OCI-LY1 (cell line): Measurements from ENCODE around the gene CLIC1.

Experiments used
- H2AFZ ChIP-seq: fragments of 200-600 bp; sonication (generic), shearing (Covaris generic); 2 replicates; pipeline ENCODE4 v1.6.0; 2014; ENCODE audit warnings: antibody characterized with exemption, mild to moderate bottlenecking, low read length
- H3F3A ChIP-seq: fragments of 200-600 bp; sonication (generic), shearing (Covaris generic); 2 replicates; pipeline ENCODE4 v1.6.0; 2014; ENCODE audit warnings: mild to moderate bottlenecking, antibody characterized with exemption, low read length, moderate library complexity; ENCODE audit not compliant: insufficient read depth
- H3K27ac ChIP-seq: fragments of 200-600 bp; sonication (generic); 2 replicates; pipeline ENCODE4 v1.5.1; 2014; ENCODE audit warnings: low read length, mixed run types, mild to moderate bottlenecking, low read depth; ENCODE audit not compliant: poor library complexity, severe bottlenecking
- H3K27me3 ChIP-seq: fragments of 200-600 bp; sonication (generic); 2 replicates; pipeline ENCODE4 v1.6.0; 2014; ENCODE audit warnings: antibody characterized with exemption, mild to moderate bottlenecking, low read length, moderate library complexity; ENCODE audit not compliant: insufficient read depth
- H3K36me3 ChIP-seq: fragments of 200-600 bp; sonication (generic); 2 replicates; pipeline ENCODE4 v1.6.1; 2014; ENCODE audit warnings: mild to moderate bottlenecking, antibody characterized with exemption, low read length, moderate library complexity, mixed read lengths; ENCODE audit not compliant: insufficient read depth
- H3K4me1 ChIP-seq: fragments of 200-600 bp; sonication (generic); 2 replicates; pipeline ENCODE4 v1.5.1; 2014; ENCODE audit warnings: mild to moderate bottlenecking, low read length, moderate library complexity; ENCODE audit not compliant: insufficient read depth, severe bottlenecking
- H3K4me2 ChIP-seq: fragments of 200-600 bp; sonication (generic), shearing (Covaris generic); 2 replicates; pipeline ENCODE4 v1.6.1; 2014; ENCODE audit warnings: low read length
- H3K4me3 ChIP-seq: fragments of 200-600 bp; sonication (generic); 2 replicates; pipeline ENCODE4 v1.5.1; 2014; ENCODE audit warnings: low read length, low read depth, mild to moderate bottlenecking, mixed read lengths; ENCODE audit not compliant: poor library complexity, severe bottlenecking
- H3K79me2 ChIP-seq: fragments of 200-600 bp; shearing (Covaris generic); 2 replicates; pipeline ENCODE4 v1.6.1; 2016; ENCODE audit warnings: mixed run types, low read length, mixed read lengths; ENCODE audit not compliant: insufficient read depth
- H3K9ac ChIP-seq: fragments of 200-600 bp; sonication (generic), shearing (Covaris generic); 2 replicates; pipeline ENCODE4 v1.6.1; 2014; ENCODE audit warnings: mild to moderate bottlenecking, low read length, mixed read lengths
- H3K9me2 ChIP-seq: fragments of 200-600 bp; sonication (generic), shearing (Covaris generic); 2 replicates; pipeline ENCODE4 v1.6.1; 2014; ENCODE audit warnings: low read depth, mild to moderate bottlenecking, low read length, mixed read lengths
- H3K9me3 ChIP-seq: fragments of 200-600 bp; shearing (Covaris generic); 2 replicates; pipeline ENCODE4 v1.6.1; 2014; ENCODE audit warnings: low read length, mixed read lengths
- H4K20me1 ChIP-seq: fragments of 200-600 bp; sonication (generic), shearing (Covaris generic); 2 replicates; pipeline ENCODE4 v1.6.0; 2016; ENCODE audit warnings: mild to moderate bottlenecking, low read length; ENCODE audit not compliant: insufficient read depth
- CTCF ChIP-seq: fragments of 200-600 bp; sonication (generic), shearing (Covaris generic); IDR thresholded peaks from 2 replicates; pipeline ENCODE4 v1.5.1; 2017; ENCODE audit warnings: mild to moderate bottlenecking, antibody characterized with exemption, low read length, moderate library complexity, mixed read lengths
- EZH2 ChIP-seq: fragments of 200-600 bp; sonication (generic), shearing (Covaris generic); IDR thresholded peaks from 2 replicates; pipeline ENCODE4 v1.8.0; 2017; ENCODE audit warnings: borderline replicate concordance, mixed run types, mild to moderate bottlenecking, antibody characterized with exemption, low read length, moderate library complexity, mixed read lengths

CLIC1 gene

GRCh38 chr6:31728767-31729514, 7.4 kb downstream of the CLIC1 start, which contains the start of gene DDAH2:
Gene DDAH2, minus strand, starts transcription at chr6:31729299. Its CDS starts 138 bp downstream, at chr6:31729161.
- Histone ChIP-seq H3K4me3 (peak within 1 kb of the TSS; percentile 72), H4K20me1 (no peaks in the 10 kb centered on the region), H3K9ac (peak within 1 kb of the TSS; percentile 64), H3F3A (peaks cover 13% of the 10 kb centered on the region), H3K4me2 (peak within 1 kb of the TSS; percentile 92), H3K36me3 (peaks cover 39% of the 10 kb centered on the region), H3K79me2 (no peaks in the 10 kb centered on the region), H2AFZ (no peak within 1 kb of the TSS), H3K27ac (peak within 1 kb of the TSS; percentile 93), H3K4me1 (peaks cover 35% of the 10 kb centered on the region), H3K27me3 (no peaks in the 10 kb centered on the region), H3K9me3 (no peaks in the 10 kb centered on the region), H3K9me2 (no peaks in the 10 kb centered on the region)
- TF ChIP-seq CTCF (peak; percentile 89; the same call in 1 of the 2 replicates), EZH2 (no peak)

GRCh38 chr6:31727717-31728671, 8.3 kb downstream of the CLIC1 start:
- TF ChIP-seq CTCF = no peak
- no peak for TF ChIP-seq EZH2
- no peaks in the 10 kb centered on the region for H3K9me3 ChIP-seq
- peaks cover 30% of the 10 kb centered on the region for H3K36me3 ChIP-seq
- no peaks in the 10 kb centered on the region for H3K27me3 ChIP-seq
- no peaks in the 10 kb centered on the region for H3K9me2 ChIP-seq
- H3K4me2 ChIP-seq = peak overlapping the region; percentile 42; the same call in 1 of the 2 replicates
- peak overlapping the region; percentile 7 for H3K4me3 ChIP-seq
- H3K9ac ChIP-seq = peak overlapping the region; percentile 33; the same call in 1 of the 2 replicates
- no peak overlapping the region for H2AFZ ChIP-seq
- H3F3A ChIP-seq = peaks cover 13% of the 10 kb centered on the region
- H3K27ac ChIP-seq = peak overlapping the region; percentile 93
- H3K4me1 ChIP-seq = peaks cover 35% of the 10 kb centered on the region
- H4K20me1 ChIP-seq = no peaks in the 10 kb centered on the region
- no peaks in the 10 kb centered on the region for H3K79me2 ChIP-seq

- H3K27me3 ChIP-seq = no peaks in the 10 kb centered on the region
- H3K9me3 ChIP-seq = no peaks in the 10 kb centered on the region
- H3K9ac ChIP-seq = peak overlapping the region; percentile 32; the same call in 1 of the 2 replicates
- peaks cover 13% of the 10 kb centered on the region for H3F3A ChIP-seq
- no peak for TF ChIP-seq EZH2
- no peak for TF ChIP-seq CTCF
- peak overlapping the region; percentile 93 for H3K27ac ChIP-seq
- peak overlapping the region; percentile 1 for H3K4me3 ChIP-seq
- no peak overlapping the region for H2AFZ ChIP-seq
- H3K79me2 ChIP-seq = no peaks in the 10 kb centered on the region
- peaks cover 25% of the 10 kb centered on the region for H3K36me3 ChIP-seq
- H3K9me2 ChIP-seq = no peaks in the 10 kb centered on the region
- H4K20me1 ChIP-seq = no peaks in the 10 kb centered on the region
- peaks cover 35% of the 10 kb centered on the region for H3K4me1 ChIP-seq
- H3K4me2 ChIP-seq = peak overlapping the region; percentile 42
Observed at GRCh38 chr6:31727034-31727716, 9.2 kb downstream of the CLIC1 start.
